NT2/D1 (cell line): ENCODE data around the gene SLC6A9.

ENCODE experiments used
- SUZ12 ChIP-seq: IDR thresholded peaks from 2 replicates; pipeline ENCODE4 v1.6.1; 2011; ENCODE audit not compliant: insufficient read length, insufficient read depth; ENCODE audit errors: extremely low read depth
- YY1 ChIP-seq: IDR thresholded peaks from 2 replicates; pipeline ENCODE4 v1.6.1; 2011; ENCODE audit not compliant: insufficient read length, insufficient read depth
- ZNF274 ChIP-seq: IDR thresholded peaks from 2 replicates; pipeline ENCODE4 v1.6.1; 2011; ENCODE audit warnings: mild to moderate bottlenecking, low read depth, low read length

DNA sequence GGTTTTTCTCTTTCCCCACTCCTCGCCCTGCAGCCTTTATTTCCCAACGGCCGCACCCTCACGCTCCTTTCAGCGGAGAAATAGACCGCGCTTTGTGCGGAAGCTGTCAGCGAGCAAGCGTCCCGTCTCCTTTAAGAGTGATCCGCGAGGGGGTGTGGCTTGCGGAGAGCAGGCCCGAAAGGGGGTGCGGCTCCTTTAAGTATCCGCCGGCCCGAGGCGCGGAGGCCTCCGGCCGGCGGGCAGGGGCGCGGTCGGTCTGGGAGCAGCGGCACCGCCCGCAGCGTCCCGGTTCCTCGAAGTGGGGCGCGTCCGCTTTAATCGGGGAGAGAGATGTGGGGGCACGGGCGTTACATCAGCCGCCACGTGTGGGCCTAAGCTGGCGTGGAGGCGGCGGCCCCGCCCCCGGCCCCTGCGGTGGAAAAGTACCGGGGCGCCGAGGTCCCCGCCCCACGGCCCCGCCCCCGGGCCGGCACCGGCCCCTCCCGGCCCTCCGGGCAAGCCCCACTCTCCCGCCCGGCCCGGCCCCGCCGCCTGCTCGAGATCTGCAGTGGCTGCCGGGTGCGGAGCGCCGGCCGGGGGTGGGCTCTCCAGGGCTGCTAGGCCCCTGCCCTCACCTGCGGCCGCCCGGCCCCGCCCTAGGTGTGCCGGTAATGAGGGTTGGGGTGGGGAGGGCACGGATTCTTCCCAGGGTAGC is 1.2 kb downstream of the SLC6A9 start:
- TF ChIP-seq YY1 (no peak), SUZ12 (no peak), ZNF274 (no peak)
